ENCODE data around the gene PRR7. TPM values are rescaled to one million over a fixed set of nuclear protein-coding genes. Genes with fewer than 3 reads are reported as not detected.

PRR7 gene
- total and polyA plus RNA-seq, 2 of the 13 experiments (the other 11 are each of a cell fraction or from before 2014, with no cell fraction given): 4.8 to 5.0 TPM

DNA sequence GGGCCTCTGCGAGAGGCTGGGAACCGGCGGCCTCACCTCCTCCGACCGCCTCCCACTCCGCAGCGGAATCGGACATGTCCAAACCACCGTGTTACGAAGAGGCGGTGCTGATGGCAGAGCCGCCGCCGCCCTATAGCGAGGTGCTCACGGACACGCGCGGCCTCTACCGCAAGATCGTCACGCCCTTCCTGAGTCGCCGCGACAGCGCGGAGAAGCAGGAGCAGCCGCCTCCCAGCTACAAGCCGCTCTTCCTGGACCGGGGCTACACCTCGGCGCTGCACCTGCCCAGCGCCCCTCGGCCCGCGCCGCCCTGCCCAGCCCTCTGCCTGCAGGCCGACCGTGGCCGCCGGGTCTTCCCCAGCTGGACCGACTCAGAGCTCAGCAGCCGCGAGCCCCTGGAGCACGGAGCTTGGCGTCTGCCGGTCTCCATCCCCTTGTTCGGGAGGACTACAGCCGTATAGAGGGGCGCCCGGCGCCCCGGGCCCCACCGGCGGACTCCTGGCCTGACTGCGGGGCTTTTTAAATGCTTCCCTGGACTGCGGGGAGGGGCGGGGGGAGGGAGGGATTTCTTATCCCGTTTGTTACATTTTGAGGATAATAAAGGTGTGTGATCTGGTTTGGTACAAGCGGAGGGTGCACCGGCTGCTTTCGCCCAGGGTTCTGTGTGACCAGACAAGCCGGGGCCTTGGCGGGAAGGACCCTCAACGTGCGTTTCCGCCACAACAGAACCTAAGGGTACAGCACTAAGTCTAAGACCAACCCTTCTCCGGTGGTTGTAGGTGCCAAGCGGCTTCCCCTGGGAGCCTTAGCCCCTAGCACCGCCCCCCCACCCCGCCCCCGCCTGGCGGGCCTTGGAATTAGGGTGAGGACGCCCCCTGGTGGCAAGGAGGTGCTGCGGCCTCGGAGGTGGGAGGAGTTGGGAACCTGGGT, 9.3 kb downstream of the PRR7 start (continued):
- TF ChIP-seq AGO1 (IDR thresholded peaks at IDR 0.05; ENCODE audit: low read depth, low read length, poor library complexity, severe bottlenecking): peak; percentile 91
- 0 out of 2 replicates have a peak, but pooled peaks have one; percentile 20 for TF ChIP-seq SIN3A (IDR thresholded peaks at IDR 0.05; ENCODE audit: borderline replicate concordance, low read depth, low read length)
- TF ChIP-seq ZNF776 (CRISPR knock-in tag; IDR thresholded peaks at IDR 0.05): peak; percentile 25
- TF ChIP-seq, protein P1, sequence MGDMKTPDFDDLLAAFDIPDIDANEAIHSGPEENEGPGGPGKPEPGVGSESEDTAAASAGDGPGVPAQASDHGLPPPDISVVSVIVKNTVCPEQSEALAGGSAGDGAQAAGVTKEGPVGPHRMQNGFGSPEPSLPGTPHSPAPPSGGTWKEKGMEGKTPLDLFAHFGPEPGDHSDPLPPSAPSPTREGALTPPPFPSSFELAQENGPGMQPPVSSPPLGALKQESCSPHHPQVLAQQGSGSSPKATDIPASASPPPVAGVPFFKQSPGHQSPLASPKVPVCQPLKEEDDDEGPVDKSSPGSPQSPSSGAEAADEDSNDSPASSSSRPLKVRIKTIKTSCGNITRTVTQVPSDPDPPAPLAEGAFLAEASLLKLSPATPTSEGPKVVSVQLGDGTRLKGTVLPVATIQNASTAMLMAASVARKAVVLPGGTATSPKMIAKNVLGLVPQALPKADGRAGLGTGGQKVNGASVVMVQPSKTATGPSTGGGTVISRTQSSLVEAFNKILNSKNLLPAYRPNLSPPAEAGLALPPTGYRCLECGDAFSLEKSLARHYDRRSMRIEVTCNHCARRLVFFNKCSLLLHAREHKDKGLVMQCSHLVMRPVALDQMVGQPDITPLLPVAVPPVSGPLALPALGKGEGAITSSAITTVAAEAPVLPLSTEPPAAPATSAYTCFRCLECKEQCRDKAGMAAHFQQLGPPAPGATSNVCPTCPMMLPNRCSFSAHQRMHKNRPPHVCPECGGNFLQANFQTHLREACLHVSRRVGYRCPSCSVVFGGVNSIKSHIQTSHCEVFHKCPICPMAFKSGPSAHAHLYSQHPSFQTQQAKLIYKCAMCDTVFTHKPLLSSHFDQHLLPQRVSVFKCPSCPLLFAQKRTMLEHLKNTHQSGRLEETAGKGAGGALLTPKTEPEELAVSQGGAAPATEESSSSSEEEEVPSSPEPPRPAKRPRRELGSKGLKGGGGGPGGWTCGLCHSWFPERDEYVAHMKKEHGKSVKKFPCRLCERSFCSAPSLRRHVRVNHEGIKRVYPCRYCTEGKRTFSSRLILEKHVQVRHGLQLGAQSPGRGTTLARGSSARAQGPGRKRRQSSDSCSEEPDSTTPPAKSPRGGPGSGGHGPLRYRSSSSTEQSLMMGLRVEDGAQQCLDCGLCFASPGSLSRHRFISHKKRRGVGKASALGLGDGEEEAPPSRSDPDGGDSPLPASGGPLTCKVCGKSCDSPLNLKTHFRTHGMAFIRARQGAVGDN (CRISPR knock-in tag; IDR thresholded peaks at IDR 0.05): peak; percentile 67
- peak; percentile 19; the same call in 1 of the 2 replicates for TF ChIP-seq REL (CRISPR knock-in tag; conservative IDR thresholded peaks at IDR 0.05)
- TF ChIP-seq, protein P2, sequence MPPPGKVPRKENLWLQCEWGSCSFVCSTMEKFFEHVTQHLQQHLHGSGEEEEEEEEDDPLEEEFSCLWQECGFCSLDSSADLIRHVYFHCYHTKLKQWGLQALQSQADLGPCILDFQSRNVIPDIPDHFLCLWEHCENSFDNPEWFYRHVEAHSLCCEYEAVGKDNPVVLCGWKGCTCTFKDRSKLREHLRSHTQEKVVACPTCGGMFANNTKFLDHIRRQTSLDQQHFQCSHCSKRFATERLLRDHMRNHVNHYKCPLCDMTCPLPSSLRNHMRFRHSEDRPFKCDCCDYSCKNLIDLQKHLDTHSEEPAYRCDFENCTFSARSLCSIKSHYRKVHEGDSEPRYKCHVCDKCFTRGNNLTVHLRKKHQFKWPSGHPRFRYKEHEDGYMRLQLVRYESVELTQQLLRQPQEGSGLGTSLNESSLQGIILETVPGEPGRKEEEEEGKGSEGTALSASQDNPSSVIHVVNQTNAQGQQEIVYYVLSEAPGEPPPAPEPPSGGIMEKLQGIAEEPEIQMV (CRISPR knock-in tag; IDR thresholded peaks at IDR 0.05; ENCODE audit: low read depth): peak; percentile 5; the same call in 1 of the 2 replicates
- TF ChIP-seq, protein P3, sequence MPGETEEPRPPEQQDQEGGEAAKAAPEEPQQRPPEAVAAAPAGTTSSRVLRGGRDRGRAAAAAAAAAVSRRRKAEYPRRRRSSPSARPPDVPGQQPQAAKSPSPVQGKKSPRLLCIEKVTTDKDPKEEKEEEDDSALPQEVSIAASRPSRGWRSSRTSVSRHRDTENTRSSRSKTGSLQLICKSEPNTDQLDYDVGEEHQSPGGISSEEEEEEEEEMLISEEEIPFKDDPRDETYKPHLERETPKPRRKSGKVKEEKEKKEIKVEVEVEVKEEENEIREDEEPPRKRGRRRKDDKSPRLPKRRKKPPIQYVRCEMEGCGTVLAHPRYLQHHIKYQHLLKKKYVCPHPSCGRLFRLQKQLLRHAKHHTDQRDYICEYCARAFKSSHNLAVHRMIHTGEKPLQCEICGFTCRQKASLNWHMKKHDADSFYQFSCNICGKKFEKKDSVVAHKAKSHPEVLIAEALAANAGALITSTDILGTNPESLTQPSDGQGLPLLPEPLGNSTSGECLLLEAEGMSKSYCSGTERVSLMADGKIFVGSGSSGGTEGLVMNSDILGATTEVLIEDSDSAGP (CRISPR knock-in tag; IDR thresholded peaks at IDR 0.05; ENCODE audit: borderline replicate concordance): peak; percentile 67; the same call in 1 of the 2 replicates
- TF ChIP-seq GZF1 (CRISPR knock-in tag; IDR thresholded peaks at IDR 0.05): no peak
- TF ChIP-seq ATRX (CRISPR knock-in tag; IDR thresholded peaks at IDR 0.05; ENCODE audit: borderline replicate concordance): no peak
- no peak for TF ChIP-seq SP4 (CRISPR knock-in tag; IDR thresholded peaks at IDR 0.05)
- no peak for TF ChIP-seq ASH2L (IDR thresholded peaks at IDR 0.05; ENCODE audit: insufficient read length, low read depth, low read length)
- 0 out of 2 replicates have a peak, but pooled peaks have one; percentile 32 for TF ChIP-seq ETV5 (CRISPR knock-in tag; IDR thresholded peaks at IDR 0.05; ENCODE audit: borderline replicate concordance)
- no peak for TF ChIP-seq KLF12 (CRISPR knock-in tag; IDR thresholded peaks at IDR 0.05; ENCODE audit: borderline replicate concordance)
- TF ChIP-seq ZNF350 (CRISPR knock-in tag; IDR thresholded peaks at IDR 0.05; ENCODE audit: borderline replicate concordance, low read depth): peak; percentile 11; the same call in 1 of the 2 replicates
- TF ChIP-seq FOXK2 (IDR thresholded peaks at IDR 0.05): no peak
- TF ChIP-seq ZNF460 (CRISPR knock-in tag; IDR thresholded peaks at IDR 0.05; ENCODE audit: borderline replicate concordance): no peak
- TF ChIP-seq, protein P4, sequence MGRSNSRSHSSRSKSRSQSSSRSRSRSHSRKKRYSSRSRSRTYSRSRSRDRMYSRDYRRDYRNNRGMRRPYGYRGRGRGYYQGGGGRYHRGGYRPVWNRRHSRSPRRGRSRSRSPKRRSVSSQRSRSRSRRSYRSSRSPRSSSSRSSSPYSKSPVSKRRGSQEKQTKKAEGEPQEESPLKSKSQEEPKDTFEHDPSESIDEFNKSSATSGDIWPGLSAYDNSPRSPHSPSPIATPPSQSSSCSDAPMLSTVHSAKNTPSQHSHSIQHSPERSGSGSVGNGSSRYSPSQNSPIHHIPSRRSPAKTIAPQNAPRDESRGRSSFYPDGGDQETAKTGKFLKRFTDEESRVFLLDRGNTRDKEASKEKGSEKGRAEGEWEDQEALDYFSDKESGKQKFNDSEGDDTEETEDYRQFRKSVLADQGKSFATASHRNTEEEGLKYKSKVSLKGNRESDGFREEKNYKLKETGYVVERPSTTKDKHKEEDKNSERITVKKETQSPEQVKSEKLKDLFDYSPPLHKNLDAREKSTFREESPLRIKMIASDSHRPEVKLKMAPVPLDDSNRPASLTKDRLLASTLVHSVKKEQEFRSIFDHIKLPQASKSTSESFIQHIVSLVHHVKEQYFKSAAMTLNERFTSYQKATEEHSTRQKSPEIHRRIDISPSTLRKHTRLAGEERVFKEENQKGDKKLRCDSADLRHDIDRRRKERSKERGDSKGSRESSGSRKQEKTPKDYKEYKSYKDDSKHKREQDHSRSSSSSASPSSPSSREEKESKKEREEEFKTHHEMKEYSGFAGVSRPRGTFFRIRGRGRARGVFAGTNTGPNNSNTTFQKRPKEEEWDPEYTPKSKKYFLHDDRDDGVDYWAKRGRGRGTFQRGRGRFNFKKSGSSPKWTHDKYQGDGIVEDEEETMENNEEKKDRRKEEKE (IDR thresholded peaks at IDR 0.05): no peak

Data from HepG2 (cell line).